Testis (tissue), 3 donors: ENCODE results near the gene RBM11. TPM values are rescaled to one million over a fixed set of nuclear protein-coding genes. Genes with fewer than 3 reads are reported as not detected.

ENCODE experiments used
- DNase-seq: peaks from one replicate; pipeline ENCODE4 v3.0.0-alpha.2; 2019
- H3K27ac ChIP-seq, 2 donors: fragments of 200-600 bp; sonication (generic); one replicate each; pipeline ENCODE4 v1.5.1; 2019
- H3K27me3 ChIP-seq: fragments of 200-600 bp; sonication (generic); one replicate; pipeline ENCODE4 v1.5.1; 2019
- H3K36me3 ChIP-seq: fragments of 200-600 bp; sonication (generic); one replicate; pipeline ENCODE4 v1.5.1; 2017; ENCODE audit warnings: low read depth; ENCODE audit errors: missing control alignments
- H3K4me1 ChIP-seq: fragments of 200-600 bp; sonication (generic); one replicate; pipeline ENCODE4 v1.5.1; 2019
- H3K4me3 ChIP-seq, 2 donors: fragments of 200-600 bp; sonication (generic); one replicate each; pipeline ENCODE4 v1.5.1; 2017 to 2019
- H3K9me3 ChIP-seq: fragments of 200-600 bp; sonication (generic); one replicate; pipeline ENCODE4 v1.5.1; 2017
- CTCF ChIP-seq, 3 experiments: fragments of 450-650 bp in 2 of 3; fragments of 200-600 bp in 1 of 3; sonication (generic) in 1 of 3; IDR thresholded peaks; one replicate each; pipeline ENCODE4 v1.5.1; 2016 to 2019; ENCODE audit warnings: antibody characterized with exemption in 3 of 3, mild to moderate bottlenecking in 2 of 3, moderate library complexity in 1 of 3
- POLR2A ChIP-seq: fragments of 450-650 bp; IDR thresholded peaks from one replicate; pipeline ENCODE4 v1.6.1; 2017; ENCODE audit warnings: antibody characterized with exemption, mild to moderate bottlenecking, moderate library complexity
- WGBS, 2 donors: methylation state at CpG; one replicate each; pipeline ENCODE4 v1.1.5; 2018; 5-methylcytosine and 5-hydroxymethylcytosine counted together
- intact Hi-C: fragments of 100-400 bp; cut with DNase I; formaldehyde crosslinking; loops from one replicate; pipeline ENCODE4 v1.15.1; 2023; ENCODE audit warnings: low total_unique reads
- polyA plus RNA-seq: library from polyadenylated mRNA; stranded (reverse); fragments of 350-450 nt; fragmentation: Illumina TruSeq; extraction: RNeasy Lipid Tissue Mini Kit (QIAGEN cat#74804); gene quantifications from one replicate; pipeline ENCODE4 v1.2.3, GENCODE V29; 2014; ENCODE audit warnings: low read depth, low replicate concordance; ENCODE audit not compliant: insufficient read depth
- total RNA-seq, 2 donors: library from RNA; depleted of rRNA; stranded (reverse); fragments of >200 nt; gene quantifications; one replicate each; pipeline ENCODE4 v1.2.3, GENCODE V29; 2016

The RBM11 gene
- total and polyA plus RNA-seq, 3 donors from 2014 or later = 5.1 to 10.2 (median 5.3) TPM

DNA sequence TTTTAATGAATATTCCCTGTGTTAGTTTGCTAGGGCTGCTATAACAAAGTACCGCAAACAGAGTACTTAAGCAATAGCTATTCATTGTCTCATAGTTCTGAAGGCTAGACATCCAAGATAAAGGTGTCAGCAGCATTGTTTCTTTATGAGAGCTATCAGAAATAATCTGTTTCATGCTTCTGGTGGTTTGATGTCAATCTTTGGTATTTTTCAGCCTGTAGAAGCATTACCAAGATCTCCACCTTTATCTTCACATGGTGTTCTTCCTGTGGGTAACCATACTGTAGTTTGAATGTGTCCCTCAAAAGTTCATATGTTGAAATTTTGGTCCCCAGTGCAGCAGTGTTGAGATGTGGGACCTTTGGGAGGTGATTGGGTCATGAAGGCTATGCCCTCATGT lies 7.4 kb downstream of the RBM11 start:
- H3K27me3 ChIP-seq = no peaks in the 10 kb centered on the region
- no peaks in the 10 kb centered on the region for H3K36me3 ChIP-seq
- H3K4me3 ChIP-seq = no peak overlapping the region
- H3K9me3 ChIP-seq = no peaks in the 10 kb centered on the region
- intact Hi-C loops = no loop called here
- no peak overlapping the region for H3K27ac ChIP-seq
- no peak for TF ChIP-seq POLR2A
- no peak for TF ChIP-seq CTCF (IDR thresholded peaks at IDR 0.05)
- no peak for DNase-seq
- 94 to 100% methylated on average over 1 of the region's 1 CpG for WGBS, 2 donors
- H3K4me1 ChIP-seq = no peaks in the 10 kb centered on the region

- Histone ChIP-seq H3K9me3 (no peaks in the 10 kb centered on the region), H3K27me3 (no peaks in the 10 kb centered on the region), H3K36me3 (no peaks in the 10 kb centered on the region), H3K4me1 (no peaks in the 10 kb centered on the region), H3K4me3 (no peak overlapping the region), H3K27ac (no peak overlapping the region)
- no peak for DNase-seq
- TF ChIP-seq CTCF (IDR thresholded peaks at IDR 0.05) (no peak), POLR2A (no peak)
- 69 to 90% methylated on average over 1 of the region's 1 CpG for WGBS, 2 donors
- intact Hi-C loops = no loop called here
These were observed 13.4 kb downstream of the RBM11 start for GRCh38 chr21:14229399-14229798.

DNA sequence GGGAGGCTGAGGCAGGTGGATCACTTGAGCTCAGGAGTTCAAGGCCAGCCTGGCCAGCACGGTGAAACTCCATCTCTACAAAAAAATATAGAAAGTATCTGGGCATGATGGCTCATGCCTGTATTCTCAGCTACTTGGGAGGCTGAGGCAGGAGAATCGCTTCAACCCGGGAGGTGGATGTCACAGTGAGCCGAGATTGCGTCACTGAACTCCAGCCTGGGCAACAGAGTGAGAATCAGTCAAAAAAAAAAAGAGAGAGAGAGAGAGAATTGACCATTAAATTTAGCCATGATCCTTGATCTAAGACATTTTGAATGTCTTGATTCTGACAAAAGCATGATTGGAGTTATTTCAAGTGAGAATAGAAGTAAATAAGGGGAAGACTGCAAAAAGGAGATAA lies 19.1 kb downstream of the RBM11 start:
- H3K9me3 ChIP-seq = no peaks in the 10 kb centered on the region
- no peaks in the 10 kb centered on the region for H3K36me3 ChIP-seq
- TF ChIP-seq POLR2A (no peak), CTCF (IDR thresholded peaks at IDR 0.05) (no peak)
- 75 to 85% methylated on average over 5 of the region's 5 CpGs for WGBS, 2 donors
- H3K27me3 ChIP-seq = no peaks in the 10 kb centered on the region
- H3K4me3 ChIP-seq = no peak overlapping the region
- H3K4me1 ChIP-seq = no peaks in the 10 kb centered on the region
- DNase-seq = no peak
- intact Hi-C loops = no loop called here
- no peak overlapping the region for H3K27ac ChIP-seq

- 62 to 65% methylated on average over 3 of the region's 3 CpGs for WGBS, 2 donors
- Histone ChIP-seq H3K27ac (no peak overlapping the region), H3K4me3 (no peak overlapping the region), H3K4me1 (no peaks in the 10 kb centered on the region), H3K27me3 (no peaks in the 10 kb centered on the region), H3K36me3 (no peaks in the 10 kb centered on the region), H3K9me3 (no peaks in the 10 kb centered on the region)
- intact Hi-C loops = no loop called here
- TF ChIP-seq POLR2A = no peak
- TF ChIP-seq CTCF (IDR thresholded peaks at IDR 0.05) = no peak
- DNase-seq = no peak
These were observed 20.2 kb downstream of the RBM11 start for GRCh38 chr21:14236180-14236579.

- WGBS, 2 donors = 84 to 87% methylated on average over 2 of the region's 2 CpGs
These were observed 23.3 kb downstream of the RBM11 start for GRCh38 chr21:14239281-14239680.

More at GRCh38 chr21:14239281-14239680, 23.3 kb downstream of the RBM11 start:
- Histone ChIP-seq H3K27ac (no peak overlapping the region), H3K27me3 (no peaks in the 10 kb centered on the region), H3K4me3 (no peak overlapping the region), H3K4me1 (no peaks in the 10 kb centered on the region), H3K9me3 (no peaks in the 10 kb centered on the region), H3K36me3 (no peaks in the 10 kb centered on the region)
- TF ChIP-seq CTCF (IDR thresholded peaks at IDR 0.05) (no peak), POLR2A (no peak)
- DNase-seq = no peak
- intact Hi-C loops = no loop called here
